HUES64 (cell line): ENCODE data around the gene C12orf43.

Source experiments
- H3K27ac ChIP-seq: 2 replicates; pipeline ENCODE4 v1.7.0; 2013; ENCODE audit warnings: low read depth, low read length, inconsistent platforms
- H3K27me3 ChIP-seq: 2 replicates; pipeline ENCODE4 v1.6.1; 2013; ENCODE audit warnings: mild to moderate bottlenecking, low read length; ENCODE audit not compliant: insufficient read depth
- H3K36me3 ChIP-seq: 2 replicates; pipeline ENCODE4 v1.6.1; 2013; ENCODE audit warnings: mild to moderate bottlenecking, low read length; ENCODE audit not compliant: insufficient read depth
- H3K4me1 ChIP-seq: 2 replicates; pipeline ENCODE4 v1.6.1; 2013; ENCODE audit warnings: mild to moderate bottlenecking, low read length, moderate library complexity; ENCODE audit not compliant: insufficient read depth
- H3K4me3 ChIP-seq: 2 replicates; pipeline ENCODE4 v1.5.1; 2013; ENCODE audit warnings: mild to moderate bottlenecking, low read length, moderate library complexity
- H3K9ac ChIP-seq: 2 replicates; pipeline ENCODE4 v1.6.1; 2013; ENCODE audit warnings: mild to moderate bottlenecking, low read depth, low read length
- H3K9me3 ChIP-seq: 2 replicates; pipeline ENCODE4 v1.6.1; 2013; ENCODE audit warnings: low read depth, low read length; ENCODE audit not compliant: insufficient read depth
- WGBS: fragments of 150-250, 120-280 bp; methylation state at CpG from one replicate; pipeline ENCODE4 v1.1.7; 2013; ENCODE audit warnings: missing lambda C conversion rate; 5-methylcytosine and 5-hydroxymethylcytosine counted together

Gene C12orf43

GRCh38 chr12:120971299-120972180 is 44.7 kb downstream of the C12orf43 start:
- Histone ChIP-seq H3K27me3 (no peaks in the 10 kb centered on the region), H3K9me3 (no peaks in the 10 kb centered on the region), H3K27ac (no peak overlapping the region), H3K9ac (no peak overlapping the region), H3K4me3 (no peak overlapping the region), H3K4me1 (no peaks in the 10 kb centered on the region), H3K36me3 (no peaks in the 10 kb centered on the region)
- WGBS, result 59% methylated on average over 13 of the region's 13 CpGs

- H3K9ac ChIP-seq, result no peak overlapping the region
- WGBS, result 81% methylated on average over 3 of the region's 3 CpGs
Observed at GRCh38 chr12:120970310-120970709, 46.0 kb downstream of the C12orf43 start.

GRCh38 chr12:120965534-120966091 is 50.7 kb downstream of the C12orf43 start:
- Histone ChIP-seq H3K27ac (no peak overlapping the region), H3K4me3 (no peak overlapping the region), H3K9me3 (no peaks in the 10 kb centered on the region), H3K27me3 (no peaks in the 10 kb centered on the region), H3K36me3 (no peaks in the 10 kb centered on the region), H3K4me1 (peaks cover 3% of the 10 kb centered on the region; the same call in 1 of the 2 replicates), H3K9ac (no peak overlapping the region)
- WGBS, result 81% methylated on average over 13 of the region's 13 CpGs

More at GRCh38 chr12:120970310-120970709, 46.0 kb downstream of the C12orf43 start:
- Histone ChIP-seq H3K9me3 (no peaks in the 10 kb centered on the region), H3K4me3 (no peak overlapping the region), H3K36me3 (no peaks in the 10 kb centered on the region), H3K4me1 (peaks cover 3% of the 10 kb centered on the region; the same call in 1 of the 2 replicates), H3K27me3 (no peaks in the 10 kb centered on the region), H3K27ac (no peak overlapping the region)

GRCh38 chr12:120964298-120964697 is 52.0 kb downstream of the C12orf43 start:
- Histone ChIP-seq H3K27me3 (no peaks in the 10 kb centered on the region), H3K9me3 (no peaks in the 10 kb centered on the region), H3K27ac (no peak overlapping the region), H3K36me3 (no peaks in the 10 kb centered on the region), H3K4me1 (peaks cover 3% of the 10 kb centered on the region; the same call in 1 of the 2 replicates), H3K9ac (no peak overlapping the region), H3K4me3 (no peak overlapping the region)
- 90% methylated on average over 8 of the region's 8 CpGs for WGBS

GRCh38 chr12:120962532-120963020 is 53.7 kb downstream of the C12orf43 start:
- Histone ChIP-seq H3K9ac (no peak overlapping the region), H3K4me3 (no peak overlapping the region), H3K27ac (no peak overlapping the region), H3K9me3 (no peaks in the 10 kb centered on the region), H3K4me1 (peaks cover 3% of the 10 kb centered on the region; the same call in 1 of the 2 replicates), H3K36me3 (no peaks in the 10 kb centered on the region), H3K27me3 (no peaks in the 10 kb centered on the region)
- 99% methylated on average over 2 of the region's 2 CpGs for WGBS

- Histone ChIP-seq H3K27me3 (no peaks in the 10 kb centered on the region), H3K4me1 (peaks cover 3% of the 10 kb centered on the region; the same call in 1 of the 2 replicates), H3K9ac (no peak overlapping the region), H3K4me3 (no peak overlapping the region), H3K27ac (no peak overlapping the region), H3K9me3 (no peaks in the 10 kb centered on the region), H3K36me3 (no peaks in the 10 kb centered on the region)
- WGBS, result 76% methylated on average over 17 of the region's 17 CpGs
Observed at GRCh38 chr12:120961604-120962531, 54.4 kb downstream of the C12orf43 start.

GRCh38 chr12:120960657-120961056 is 55.6 kb downstream of the C12orf43 start:
- Histone ChIP-seq H3K9me3 (no peaks in the 10 kb centered on the region), H3K4me3 (no peak overlapping the region), H3K27ac (no peak overlapping the region), H3K4me1 (peaks cover 1% of the 10 kb centered on the region; the same call in 1 of the 2 replicates), H3K36me3 (no peaks in the 10 kb centered on the region), H3K9ac (no peak overlapping the region), H3K27me3 (no peaks in the 10 kb centered on the region)
- whole genome bisulfite sequencing, result 88% methylated on average over 7 of the region's 7 CpGs

GRCh38 chr12:120959111-120959878 is 57.0 kb downstream of the C12orf43 start:
- H3K27ac ChIP-seq, result no peak overlapping the region
- no peaks in the 10 kb centered on the region for H3K36me3 ChIP-seq
- H3K9me3 ChIP-seq, result no peaks in the 10 kb centered on the region
- no peaks in the 10 kb centered on the region for H3K4me1 ChIP-seq
- 90% methylated on average over 13 of the region's 13 CpGs for WGBS
- H3K9ac ChIP-seq, result no peak overlapping the region
- no peak overlapping the region for H3K4me3 ChIP-seq
- H3K27me3 ChIP-seq, result no peaks in the 10 kb centered on the region

GRCh38 chr12:120956579-120957300 is 59.5 kb downstream of the C12orf43 start:
- no peaks in the 10 kb centered on the region for H3K27me3 ChIP-seq
- no peaks in the 10 kb centered on the region for H3K9me3 ChIP-seq
- no peak overlapping the region for H3K4me3 ChIP-seq
- 92% methylated on average over 5 of the region's 5 CpGs for WGBS
- H3K27ac ChIP-seq, result no peak overlapping the region
- no peaks in the 10 kb centered on the region for H3K36me3 ChIP-seq
- no peaks in the 10 kb centered on the region for H3K4me1 ChIP-seq
- H3K9ac ChIP-seq, result no peak overlapping the region

GRCh38 chr12:120955232-120955631 is 61.1 kb downstream of the C12orf43 start:
- Histone ChIP-seq H3K4me3 (no peak overlapping the region), H3K9ac (no peak overlapping the region)
- WGBS, result 89% methylated on average over 4 of the region's 4 CpGs

More at GRCh38 chr12:120955232-120955631, 61.1 kb downstream of the C12orf43 start:
- Histone ChIP-seq H3K27me3 (no peaks in the 10 kb centered on the region), H3K27ac (no peak overlapping the region), H3K4me1 (no peaks in the 10 kb centered on the region), H3K36me3 (no peaks in the 10 kb centered on the region), H3K9me3 (0 out of 2 replicates have a peak, but pooled peaks cover 3% of the 10 kb centered on the region)
